Fibroblast of skin of left quadriceps (primary cell): ENCODE data around the gene BHMT.

Source experiments
- DNase-seq, 2 experiments: peaks; one replicate each; pipeline ENCODE4 v3.0.0-alpha.2; 2013; ENCODE audit warnings: low read depth in 2 of 2

The BHMT gene, protein sequence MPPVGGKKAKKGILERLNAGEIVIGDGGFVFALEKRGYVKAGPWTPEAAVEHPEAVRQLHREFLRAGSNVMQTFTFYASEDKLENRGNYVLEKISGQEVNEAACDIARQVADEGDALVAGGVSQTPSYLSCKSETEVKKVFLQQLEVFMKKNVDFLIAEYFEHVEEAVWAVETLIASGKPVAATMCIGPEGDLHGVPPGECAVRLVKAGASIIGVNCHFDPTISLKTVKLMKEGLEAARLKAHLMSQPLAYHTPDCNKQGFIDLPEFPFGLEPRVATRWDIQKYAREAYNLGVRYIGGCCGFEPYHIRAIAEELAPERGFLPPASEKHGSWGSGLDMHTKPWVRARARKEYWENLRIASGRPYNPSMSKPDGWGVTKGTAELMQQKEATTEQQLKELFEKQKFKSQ

DNA sequence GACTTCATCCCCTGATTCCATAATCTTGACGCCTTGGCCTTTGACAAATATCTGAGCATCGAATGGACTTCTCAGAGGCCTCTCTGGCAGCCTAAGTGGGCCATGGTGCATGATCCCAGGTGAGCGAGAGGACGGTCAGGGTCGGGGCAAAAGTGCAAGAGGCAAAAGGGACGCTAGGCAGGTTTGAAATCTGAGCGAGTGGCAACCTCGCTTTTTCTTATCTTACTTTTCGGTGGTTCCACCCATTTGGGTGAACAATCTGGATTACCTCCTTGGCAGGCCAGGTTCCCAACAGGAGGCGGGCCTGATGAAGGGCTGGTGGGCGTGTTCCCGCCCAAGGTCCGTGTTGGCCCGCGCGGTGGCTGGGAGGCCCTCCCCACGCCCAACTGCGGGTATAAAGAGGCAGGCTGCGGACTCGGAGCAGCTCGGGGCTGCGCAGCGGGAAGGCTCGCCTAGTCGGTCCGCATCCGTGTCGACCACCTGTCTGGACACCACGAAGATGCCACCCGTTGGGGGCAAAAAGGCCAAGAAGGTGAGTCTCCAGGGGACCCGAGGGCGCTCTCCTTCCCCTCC is at the start of gene BHMT:
Gene BHMT, plus strand, starts transcription at position 423 of the 573 bp plus-strand sequence. Its CDS starts 77 bp downstream, at position 500.
- no peak for DNase-seq

DNA sequence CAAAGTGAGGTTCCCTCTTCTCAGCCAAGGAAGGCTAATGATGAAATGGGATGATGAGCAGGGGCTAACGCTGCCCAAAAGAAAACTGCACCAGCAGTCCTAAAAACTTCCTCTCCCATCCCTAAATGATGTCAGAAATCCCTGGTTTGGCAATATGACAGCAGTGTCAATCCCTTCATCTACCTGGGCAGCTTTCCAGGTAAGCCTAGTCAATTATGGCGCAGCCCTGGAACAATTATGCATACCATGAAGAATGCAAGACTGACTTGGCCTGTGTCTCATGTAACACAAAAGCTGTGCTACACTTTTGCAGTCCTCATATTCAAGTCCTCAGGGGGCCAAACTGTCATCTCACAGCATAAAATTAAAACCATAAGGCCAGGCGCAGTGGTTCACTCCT is 49.2 kb upstream of the BHMT start:
- DNase-seq = no peak

DNA sequence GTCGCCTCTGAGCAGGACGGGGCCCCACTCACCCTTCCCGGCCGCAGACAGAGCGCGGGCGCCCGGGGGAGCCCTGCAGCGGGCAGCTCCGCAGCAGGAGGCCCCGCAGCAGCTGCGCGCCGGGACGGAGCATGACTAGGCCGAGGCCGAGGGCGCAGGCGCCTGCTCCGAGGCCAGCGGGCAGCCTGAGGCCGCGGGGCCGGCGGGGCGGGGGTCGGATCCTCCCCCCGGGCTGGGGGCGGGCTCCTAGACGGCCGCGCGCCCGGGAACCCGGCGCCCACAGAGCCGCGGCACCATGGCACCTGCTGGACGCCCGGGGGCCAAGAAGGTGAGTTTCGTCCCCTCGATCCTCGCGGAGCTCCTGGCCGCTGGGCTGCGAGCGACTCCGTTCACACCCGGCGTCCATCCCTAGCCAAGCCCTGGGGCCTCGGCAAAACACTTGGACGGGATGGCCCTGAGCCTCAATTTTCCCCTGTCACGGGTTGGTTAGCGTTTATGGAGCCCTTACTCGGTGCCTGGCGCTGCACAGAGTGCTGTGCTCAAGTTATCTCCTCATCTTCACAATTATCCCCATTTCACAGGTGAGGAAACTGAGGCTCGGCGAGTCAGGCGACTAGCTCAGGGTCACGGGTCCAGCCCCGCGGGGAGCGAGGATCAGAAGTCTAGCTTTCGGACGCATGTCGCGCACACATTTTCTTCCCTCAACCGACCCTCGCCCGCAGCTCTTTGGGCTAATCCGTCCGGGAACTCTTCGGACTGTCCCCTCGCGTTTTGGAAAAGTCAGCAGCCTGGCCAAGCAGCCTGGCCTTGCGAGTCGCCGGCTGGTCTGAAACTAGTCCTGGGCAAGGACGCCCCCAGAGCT is 41.9 kb upstream of the BHMT start, which contains the start of the genes BHMT2 and DMGDH:
Gene BHMT2, plus strand, starts transcription at position 280 of the 862 bp plus-strand sequence. Its CDS starts 16 bp downstream, at position 296.
Gene DMGDH, minus strand, starts transcription at position 187 of the 862 bp plus-strand sequence. Its CDS starts 54 bp downstream, at position 133.
- DNase-seq = no peak

DNA sequence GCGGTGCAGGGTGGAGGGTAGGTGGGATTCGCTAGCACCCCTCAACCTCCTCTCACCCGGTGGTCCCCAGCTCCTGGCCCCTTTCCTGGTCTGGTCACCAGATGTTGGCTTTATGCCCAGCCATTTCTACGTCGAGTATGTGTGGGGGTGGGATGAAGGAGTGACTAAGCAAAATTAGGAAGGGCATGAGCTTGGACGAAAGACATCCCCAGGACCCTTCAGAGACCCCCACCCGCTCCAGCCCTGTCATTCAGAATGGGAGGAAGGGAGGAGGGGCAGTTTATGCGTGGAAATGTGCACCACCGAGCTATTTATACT is 41.3 kb upstream of the BHMT start:
- peak; percentile 25 to 32 for DNase-seq

DNA sequence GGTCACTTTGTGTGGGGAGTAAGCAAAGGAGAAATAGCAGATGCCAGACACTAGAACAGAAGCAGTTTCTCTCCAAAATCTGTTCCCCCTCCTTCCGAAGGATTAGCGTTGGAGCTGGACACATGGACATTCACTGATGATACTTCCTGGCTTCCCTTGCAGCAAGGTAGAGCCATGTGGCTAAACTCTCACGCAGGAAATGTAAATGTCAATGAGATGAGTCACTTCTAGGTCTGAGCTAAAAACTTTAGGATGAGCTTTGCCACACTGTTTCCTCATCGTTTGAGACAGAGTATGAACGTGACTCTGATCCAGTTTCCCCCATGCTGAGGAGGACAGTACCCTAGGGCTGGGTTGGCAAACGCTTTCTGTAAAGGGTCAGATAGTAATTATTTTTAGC is 37.0 kb upstream of the BHMT start:
- peak; percentile 23 to 27 for DNase-seq

DNA sequence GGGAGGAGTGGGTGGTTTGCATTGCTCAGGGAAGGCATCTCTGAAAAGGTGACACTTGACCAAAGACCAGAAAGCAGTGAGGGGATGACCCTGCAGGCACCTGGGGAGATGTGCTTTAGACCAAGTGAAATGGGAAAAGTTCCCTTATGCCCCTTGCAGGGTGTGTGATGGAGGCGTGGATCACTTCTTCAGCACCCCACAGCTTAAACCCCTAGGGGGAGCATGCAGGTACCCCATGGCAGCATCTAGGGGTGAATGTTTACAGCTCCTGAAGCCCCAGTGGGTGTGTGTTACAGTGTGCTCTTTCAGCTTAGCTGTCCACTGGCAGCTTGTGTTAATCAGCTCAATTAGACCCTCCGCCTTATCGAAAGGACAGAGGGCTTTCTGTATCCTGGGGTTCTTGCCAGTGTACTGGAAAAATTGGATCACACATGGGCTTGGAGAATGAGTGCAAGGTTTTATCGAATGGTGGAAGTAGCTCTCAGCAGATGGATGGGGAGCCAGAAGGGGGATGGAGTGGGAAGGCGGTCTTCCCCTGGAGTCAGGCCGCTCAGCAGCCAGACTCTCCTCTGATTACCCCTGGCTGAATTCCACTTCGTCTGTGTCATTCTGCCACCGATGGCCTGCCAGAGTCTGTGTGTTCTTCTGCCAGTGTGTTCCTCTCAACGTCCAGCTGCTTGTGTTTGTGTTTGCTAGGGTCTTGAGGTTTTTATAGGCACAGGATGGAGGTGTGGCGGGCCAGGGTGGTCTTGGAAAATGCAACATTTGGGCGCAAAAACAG is 35.8 kb upstream of the BHMT start:
- no peak for DNase-seq

DNA sequence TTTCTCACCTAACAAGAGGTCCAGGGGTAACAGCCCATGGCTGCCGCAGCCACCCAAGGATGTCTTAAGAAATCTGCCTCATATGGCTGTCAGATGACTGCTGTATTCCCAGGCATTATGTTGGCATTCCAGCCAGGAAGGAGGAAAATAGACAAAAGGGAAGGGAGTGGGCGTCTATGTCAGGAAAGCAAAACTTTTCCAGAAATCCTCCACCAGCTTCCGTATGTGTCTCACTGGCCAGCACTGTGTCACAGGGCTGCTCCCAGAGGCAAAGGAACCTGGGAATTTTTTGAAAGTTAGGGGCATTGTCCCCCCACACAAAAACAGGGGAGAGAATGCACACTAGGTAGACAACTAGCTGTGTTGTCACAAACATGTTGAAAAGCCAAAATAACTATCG is 34.8 kb upstream of the BHMT start:
- DNase-seq = no peak

DNA sequence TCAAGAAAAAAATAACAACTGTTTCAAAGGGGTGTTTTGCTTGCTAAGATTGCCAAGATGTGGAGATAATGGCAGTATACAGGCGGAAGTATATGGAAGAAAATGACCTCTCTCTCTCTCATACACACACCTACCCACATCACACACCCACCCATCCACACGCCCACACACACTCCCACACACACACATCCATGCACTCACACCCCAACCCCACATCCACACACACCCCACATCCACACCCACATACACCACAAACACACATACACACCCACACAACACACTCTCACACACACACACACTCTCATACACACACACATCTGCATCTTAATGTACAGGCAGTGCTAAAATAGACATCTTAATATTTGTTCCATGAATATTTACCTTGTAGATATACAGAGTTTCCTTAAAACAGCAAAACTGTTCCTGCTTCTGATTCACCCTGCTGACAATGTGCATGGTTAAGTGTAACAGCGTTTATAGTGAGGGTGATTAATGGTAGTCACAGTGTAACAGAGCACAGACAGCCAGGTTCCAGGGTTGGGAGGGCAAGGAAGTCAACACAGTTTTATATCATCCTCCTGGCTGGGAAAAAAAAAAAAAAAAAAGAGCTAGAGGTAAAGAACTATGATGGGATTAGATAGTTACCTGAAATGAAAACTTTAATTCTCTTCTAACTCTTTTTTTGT is 33.8 kb upstream of the BHMT start:
- DNase-seq = no peak

DNA sequence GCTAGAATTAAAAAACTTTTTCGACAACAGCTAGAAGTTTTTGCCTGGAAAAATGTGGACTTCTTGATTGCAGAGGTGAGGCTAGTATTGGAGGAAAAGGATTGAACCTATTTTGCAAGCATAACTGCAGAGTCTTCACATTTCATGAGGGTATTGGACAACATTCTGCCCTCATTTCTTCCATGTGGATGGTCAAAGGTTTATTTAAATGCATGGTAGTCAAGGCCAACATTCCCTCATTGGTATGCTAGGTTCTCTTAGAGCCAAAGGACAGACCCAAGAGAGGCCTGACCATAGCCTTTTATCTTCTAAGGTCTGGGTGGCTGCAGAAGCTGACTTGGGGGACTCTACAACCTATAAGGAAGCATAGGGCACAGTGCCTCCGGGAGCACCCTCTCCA is 30.8 kb upstream of the BHMT start:
- DNase-seq = no peak

DNA sequence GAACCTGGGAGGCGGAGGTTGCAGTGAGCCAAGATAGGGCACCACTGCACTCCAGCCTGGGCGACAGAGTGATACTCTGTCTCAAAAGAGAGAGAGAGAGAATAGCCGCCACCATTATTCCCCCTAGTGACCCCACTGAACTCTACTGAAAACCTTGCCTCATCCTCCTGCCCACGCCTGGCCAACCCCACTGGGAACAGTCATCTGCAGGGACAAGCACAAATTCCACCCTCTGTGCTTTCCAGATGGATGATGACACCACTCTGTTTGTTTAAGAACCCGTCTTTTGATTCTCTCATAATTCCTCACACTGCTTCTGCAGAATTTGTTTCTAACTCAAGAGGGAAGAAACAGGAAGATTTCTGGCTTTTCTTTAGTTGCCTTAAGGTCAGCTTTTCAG is 29.8 kb upstream of the BHMT start:
- no peak for DNase-seq

DNA sequence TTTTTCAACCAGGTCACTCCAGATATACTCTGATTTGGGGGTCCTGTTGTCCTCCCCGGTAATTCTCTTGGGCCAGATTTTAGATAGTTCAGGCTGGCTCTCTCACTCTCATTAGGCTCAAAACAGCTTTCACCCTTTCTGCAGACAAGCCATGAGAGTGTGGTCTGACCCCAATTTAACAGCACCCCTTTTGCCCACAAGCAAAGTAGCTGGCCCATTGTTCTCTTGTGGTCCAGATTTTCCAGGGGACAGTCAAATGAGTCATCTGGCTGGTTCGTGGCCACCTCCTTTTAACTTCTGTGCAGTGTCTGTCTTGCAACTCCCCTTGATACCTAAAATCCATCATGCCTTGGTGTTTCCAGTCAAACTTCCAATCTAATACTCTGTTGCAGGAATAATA is 25.5 kb upstream of the BHMT start:
- no peak for DNase-seq

DNA sequence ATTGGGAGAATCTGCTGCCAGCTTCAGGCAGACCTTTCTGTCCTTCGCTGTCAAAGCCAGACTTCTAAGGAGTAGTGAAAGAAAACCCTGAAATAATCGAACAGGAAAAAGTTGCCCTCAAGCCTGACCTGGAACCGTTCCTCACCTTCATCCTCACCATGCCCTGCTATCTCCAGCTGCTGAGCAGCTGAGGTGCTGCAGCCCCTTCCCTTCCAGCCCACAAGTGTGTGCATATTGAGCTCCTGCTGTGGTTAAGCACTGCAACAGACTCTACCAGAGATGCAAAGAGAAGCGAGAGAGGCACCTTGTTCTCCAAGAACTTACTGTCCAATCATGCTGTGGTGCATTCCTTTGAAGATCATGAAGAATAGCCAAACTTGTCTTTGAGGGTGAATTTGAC is 23.1 kb upstream of the BHMT start:
- DNase-seq = no peak

DNA sequence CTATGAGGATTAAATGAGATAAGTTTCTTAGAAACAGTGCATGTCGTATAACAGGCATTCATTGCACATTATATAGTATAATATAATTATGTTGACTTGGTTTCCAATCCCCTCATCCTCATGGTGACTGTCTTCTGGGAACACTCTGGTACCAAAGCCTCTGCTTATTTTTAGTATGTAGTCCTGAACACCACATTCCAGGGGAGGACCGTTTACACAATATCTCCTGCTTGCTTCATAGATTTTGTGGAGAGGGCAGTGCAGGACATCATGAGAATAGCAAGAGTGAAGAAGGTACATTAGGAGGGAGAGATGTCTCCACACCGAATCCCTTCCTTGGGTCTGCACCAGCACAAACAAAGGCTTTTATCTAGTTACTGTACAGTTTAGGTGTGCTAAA is 20.5 kb upstream of the BHMT start:
- no peak for DNase-seq

DNA sequence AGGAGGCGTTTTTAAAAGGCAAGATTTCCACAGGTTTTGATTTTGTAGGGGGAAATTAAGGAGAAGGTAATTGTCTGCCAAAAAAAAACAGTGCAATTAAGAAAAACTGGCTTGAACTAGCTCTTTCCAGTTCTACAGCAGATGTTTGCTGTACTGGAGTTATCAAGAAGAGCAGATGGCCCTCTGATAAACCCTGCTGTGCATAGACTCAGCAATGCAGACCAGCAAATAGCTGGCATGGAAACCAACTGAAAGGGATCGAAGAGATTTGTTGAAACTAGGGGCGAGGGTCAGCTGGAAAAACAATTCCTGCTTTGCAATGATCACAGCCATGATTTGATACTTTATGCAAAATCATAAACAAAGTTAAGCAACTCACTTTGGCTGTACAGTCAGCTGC is 17.8 kb upstream of the BHMT start:
- no peak for DNase-seq

DNA sequence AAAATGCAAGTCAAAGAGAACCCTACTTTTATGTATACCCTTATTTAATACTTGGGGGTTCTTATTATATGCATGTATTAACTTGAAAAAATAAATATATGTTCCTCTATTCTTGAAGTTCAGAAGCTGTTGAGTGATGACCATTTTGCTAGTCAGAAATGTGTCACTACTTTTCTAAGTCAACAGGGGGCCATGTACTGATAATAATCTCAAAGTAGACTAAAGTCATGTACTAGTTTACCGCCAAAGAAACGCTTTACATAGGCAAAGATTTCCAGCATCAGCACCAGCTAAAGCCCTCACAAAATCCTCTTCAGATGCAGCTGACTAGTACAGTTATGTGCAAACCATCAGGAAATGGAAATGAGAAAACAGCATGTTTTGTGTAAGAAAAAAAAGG is 5.7 kb upstream of the BHMT start:
- no peak for DNase-seq

DNA sequence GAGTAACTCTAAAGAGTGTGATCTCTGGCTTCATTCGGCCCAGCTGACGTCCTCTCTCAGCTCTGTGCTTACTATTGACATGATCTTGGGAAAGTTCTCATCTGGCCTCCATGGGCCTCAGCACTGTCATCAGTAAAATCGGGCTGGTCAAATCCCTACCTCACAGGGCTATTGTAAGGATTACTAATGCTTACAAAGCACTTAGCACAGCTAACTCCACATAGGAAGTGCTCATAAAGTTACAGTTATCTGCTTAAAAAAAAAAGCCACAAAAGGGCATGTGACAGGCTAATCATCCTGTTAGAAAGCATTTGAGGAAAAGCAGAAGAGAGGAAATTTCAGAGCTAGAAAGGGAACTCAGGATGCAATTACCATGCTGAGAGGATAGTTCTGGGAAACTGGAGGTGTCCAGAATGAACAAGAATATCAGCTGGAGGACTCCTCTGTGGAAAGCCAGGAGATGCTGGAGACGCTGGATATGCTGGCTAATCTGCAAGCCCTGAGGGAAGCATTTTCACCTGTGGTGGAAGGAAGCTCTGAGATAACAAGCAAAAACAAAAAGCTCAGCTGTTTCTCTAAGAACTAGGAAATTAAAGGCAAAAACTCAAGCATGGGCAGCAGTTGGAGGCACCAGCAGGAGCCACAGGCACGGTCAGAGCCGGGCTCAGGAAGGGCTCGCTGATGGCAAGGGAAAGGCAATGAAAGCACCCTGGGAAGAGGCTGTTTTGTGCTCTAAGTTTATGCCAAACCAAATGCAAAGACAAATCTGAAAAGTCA is 4.4 kb upstream of the BHMT start:
- no peak for DNase-seq

DNA sequence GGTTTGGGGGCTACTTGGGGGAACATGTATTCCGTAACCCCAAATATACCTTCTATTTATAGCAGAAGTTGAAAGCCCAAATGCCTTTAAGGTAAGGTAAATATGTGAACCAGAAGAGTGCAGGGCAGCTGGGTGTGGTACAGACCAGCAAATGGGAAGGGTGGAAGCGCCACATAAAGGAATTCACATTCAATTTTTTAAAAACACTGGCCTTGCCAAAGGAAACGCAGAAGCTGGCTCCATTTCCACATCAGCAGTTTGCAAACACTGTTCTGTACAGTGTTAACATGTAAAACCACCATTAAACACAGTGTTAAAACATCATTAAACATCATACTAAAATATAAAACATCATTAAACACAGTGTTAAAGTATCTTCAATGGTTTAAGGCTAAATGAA is 3.5 kb upstream of the BHMT start:
- no peak for DNase-seq

DNA sequence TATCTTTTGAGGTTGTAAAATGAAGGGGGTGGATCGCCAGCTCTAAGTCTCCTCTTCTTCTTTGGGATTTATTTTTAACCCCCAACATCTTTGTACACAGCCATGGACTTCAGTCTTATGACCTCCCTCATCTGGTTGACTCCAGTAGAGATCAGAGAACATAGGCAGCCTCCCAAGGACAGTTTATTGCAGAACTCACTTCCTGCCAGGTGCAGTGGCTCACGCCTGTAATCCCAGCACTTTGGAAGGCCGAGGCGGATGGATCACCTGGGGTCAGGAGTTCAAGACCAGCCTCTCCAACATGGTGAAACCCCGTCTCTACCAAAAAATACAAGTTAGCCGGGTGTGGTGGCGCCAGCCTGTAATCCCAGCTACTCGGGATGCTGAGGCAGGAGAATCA is 2.8 kb upstream of the BHMT start:
- no peak for DNase-seq

DNA sequence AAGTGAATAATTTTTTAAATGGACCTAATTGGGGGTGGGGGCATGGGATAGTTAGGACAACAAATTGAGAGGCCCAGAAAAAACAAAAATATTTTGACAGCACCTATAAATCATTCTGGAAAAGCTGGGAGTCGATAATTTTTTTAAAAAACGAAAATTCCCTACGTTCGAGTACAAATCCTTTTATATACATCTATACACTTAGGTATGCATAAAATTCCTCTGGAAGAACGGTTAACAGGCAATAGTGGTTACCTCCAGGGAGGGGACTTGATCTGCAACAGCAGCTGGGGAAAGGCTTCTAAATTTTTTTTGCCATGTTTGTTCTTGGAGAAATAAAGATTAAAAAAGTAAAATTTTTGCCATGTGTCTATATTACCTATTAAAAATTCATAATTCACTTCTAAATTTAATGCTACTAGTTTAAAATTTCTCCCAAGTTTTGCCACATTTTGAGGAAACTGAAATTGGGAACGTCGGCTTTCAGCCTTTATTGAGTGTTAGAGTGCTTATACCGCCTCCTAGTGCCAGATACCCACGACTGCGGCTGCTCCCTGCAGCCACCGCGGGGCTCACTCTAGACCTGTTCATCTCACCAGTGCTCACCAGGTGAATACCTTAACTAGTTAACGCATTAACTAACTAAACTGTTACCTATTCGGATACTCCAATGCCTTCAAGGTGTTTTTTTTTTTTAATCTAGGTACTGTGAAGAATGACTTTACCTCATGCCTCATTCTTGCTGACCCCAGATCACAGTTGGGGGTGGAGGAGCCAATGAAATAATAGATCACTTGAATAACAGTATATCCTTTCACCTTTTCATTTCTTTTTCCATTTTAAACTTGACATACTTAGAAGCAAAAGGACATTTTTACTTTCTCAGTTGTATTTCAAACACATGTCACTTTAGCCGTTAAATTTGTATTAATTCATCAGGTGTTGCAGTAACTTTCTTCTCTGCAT is 1.8 kb upstream of the BHMT start:
- DNase-seq = no peak
